Activated T-cell treated with anti-CD3 and anti-CD28 coated beads, Interleukin-2, amount 50 U/mL, for 1 hour (primary cell): Measurements from ENCODE around the gene TOX3.

Experiments
- DNase-seq: peaks from one replicate; pipeline ENCODE4 v3.0.0-alpha.2; 2020

The TOX3 gene

GRCh38 chr16:52563767-52564611 lies 17.0 kb upstream of the TOX3 start:
- DNase-seq: no peak

GRCh38 chr16:52562770-52563169 lies 15.8 kb upstream of the TOX3 start:
- DNase-seq: no peak

- no peak for DNase-seq
Measured at GRCh38 chr16:52561910-52562741, 15.2 kb upstream of the TOX3 start.

GRCh38 chr16:52558448-52558847 lies 11.5 kb upstream of the TOX3 start:
- DNase-seq: no peak

DNA sequence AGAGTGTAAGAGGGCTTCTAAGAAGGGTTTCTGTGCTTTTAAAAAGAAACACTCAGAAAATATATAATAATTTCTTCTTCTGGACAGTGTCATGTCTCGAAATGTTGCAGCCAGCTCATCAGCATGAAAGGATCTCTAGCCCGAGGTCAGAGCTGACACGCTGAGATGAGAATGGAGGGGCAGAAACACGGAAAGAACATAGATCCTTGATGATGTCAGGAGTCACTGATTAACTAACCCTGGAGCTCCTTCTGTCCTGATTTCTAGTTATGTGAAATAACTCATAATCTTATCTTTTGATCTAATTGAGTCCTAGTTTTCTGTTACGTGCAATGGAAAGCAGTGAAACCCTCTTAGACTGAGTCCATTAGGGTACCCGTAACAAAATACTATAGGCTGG lies 10.3 kb upstream of the TOX3 start:
- DNase-seq: no peak

GRCh38 chr16:52556083-52556482 lies 9.1 kb upstream of the TOX3 start:
- DNase-seq: no peak

DNA sequence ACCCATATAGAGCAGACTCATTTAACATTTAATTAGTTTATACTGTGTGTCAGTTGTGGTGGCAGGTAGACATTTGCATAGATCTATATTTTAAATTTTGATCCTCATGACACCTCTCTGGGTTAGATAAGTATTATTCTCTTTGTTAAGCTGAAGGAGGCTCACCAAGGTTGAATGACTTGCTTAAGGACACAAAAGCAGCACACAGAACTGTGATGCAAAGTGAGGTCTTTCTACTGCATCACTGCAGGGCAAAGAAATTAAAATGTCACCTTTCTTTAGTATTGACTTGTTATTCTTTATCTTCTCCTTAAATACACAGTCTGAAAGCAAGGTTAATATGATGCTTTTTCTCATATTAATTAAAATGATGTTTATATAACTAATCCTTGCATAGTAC lies 8.6 kb upstream of the TOX3 start:
- no peak for DNase-seq

DNA sequence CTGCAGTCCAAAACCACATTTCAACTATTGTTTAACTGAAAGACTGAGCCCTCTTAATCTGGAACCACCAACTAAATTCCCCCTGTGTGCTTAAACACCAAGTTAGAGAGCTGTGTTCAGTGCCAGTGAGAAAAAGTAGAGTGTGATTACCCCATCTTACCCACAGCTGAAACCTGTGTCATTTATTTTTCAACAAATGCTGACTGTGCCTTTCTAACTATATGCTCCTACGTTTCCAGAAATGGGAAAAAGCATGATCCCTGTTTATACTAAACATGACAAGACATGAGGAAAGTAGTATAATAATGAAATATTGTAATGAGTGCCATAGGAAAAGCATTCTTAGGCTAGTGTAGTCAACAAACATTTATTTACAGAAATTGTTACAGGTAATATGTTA lies 7.4 kb upstream of the TOX3 start:
- no peak for DNase-seq

- DNase-seq: no peak
Measured at GRCh38 chr16:52553322-52553721, 6.4 kb upstream of the TOX3 start.

GRCh38 chr16:52552643-52553042 lies 5.7 kb upstream of the TOX3 start:
- DNase-seq: no peak

GRCh38 chr16:52549011-52549692 lies 2.2 kb upstream of the TOX3 start:
- DNase-seq: no peak

DNA sequence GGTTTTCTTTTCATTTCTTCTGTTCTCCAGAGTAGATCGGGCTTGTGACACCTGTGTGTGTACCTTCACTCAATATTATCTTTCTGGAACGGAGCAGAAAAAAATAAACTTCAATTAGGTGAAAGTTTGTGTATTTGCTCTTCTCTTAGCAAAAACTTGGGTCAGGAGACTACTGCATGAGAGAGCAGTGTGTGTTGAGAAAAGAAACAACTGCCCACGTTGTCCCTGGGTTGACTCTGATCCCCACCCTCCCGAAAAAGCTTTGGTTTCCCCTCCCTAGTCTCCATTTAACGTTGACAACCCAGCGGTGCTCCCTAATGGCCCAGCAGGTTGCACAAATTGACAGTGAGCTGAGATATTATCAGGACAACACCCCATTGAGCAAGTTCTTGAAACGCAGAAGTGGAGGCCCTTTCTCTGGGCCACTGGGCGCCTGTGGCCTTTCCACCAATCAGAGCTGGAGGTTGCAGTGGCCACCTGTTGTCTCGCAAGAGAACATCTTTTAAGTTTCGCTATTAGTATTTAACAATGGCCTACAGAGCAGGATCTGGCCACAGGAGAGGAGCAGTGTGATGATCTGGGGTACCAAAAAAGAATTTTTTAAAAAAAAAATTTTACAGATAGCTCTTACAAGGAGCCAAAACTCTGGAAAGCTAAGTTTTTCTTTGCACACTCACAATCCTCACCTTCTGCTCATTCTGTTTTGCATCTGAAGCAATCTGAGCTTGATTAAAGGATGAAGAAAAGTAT lies 1.5 kb upstream of the TOX3 start:
- DNase-seq: no peak

DNA sequence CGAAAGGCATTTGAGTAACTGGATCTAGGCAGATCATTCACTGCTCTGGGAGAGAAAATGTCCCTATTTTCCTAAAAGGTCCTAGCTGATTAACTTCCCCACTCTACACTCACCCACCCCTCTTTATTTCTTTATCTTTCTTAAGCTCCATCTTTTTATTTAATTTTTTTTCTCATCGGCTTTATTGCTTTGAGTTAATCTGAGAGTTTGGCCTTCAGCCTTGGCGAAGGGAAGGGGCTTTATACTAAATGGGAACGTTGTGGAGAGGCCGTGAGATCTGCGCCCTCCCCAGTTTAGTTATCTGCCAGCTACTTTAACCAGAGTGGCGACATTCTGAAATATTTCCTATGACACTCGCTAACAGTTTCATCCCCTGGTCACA lies 882 bp upstream of the TOX3 start:
- DNase-seq: no peak

- no peak for DNase-seq
Measured at GRCh38 chr16:52546291-52547003, 496 bp downstream of the TOX3 start.

- DNase-seq: no peak
Measured at GRCh38 chr16:52545898-52546266, 1.1 kb downstream of the TOX3 start.

DNA sequence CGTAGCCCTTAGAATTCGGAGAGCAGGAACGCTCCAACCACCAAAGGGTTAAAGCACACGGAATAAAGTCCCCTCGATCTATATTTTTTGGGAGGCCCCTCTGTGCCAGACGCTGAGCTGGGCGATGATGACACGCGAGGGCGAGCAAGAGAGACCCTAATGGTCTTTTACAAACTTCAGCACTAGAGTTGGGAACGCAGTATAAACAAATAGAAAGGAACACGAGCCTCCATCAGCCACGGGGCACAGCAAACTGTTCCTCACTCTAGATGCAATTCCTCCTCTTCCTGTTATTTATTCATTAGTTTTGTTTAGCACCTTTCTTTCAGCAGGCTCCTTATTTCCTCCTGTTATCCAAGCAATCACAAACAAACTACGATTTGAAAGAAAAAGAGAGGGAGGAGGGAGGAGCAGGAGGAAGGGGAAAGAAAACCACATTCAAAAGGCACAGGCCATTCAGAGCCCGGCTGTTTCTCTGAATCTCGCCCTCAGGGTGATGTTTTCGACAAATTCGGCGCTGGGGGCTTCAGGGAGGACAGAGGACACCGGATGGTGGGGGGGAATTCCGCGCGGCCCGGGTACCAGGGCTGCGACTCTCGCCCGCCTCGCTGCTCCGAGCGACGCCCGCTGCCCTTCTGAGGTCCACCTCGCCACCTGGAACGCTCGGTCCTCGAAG lies 1.6 kb downstream of the TOX3 start:
- no peak for DNase-seq

DNA sequence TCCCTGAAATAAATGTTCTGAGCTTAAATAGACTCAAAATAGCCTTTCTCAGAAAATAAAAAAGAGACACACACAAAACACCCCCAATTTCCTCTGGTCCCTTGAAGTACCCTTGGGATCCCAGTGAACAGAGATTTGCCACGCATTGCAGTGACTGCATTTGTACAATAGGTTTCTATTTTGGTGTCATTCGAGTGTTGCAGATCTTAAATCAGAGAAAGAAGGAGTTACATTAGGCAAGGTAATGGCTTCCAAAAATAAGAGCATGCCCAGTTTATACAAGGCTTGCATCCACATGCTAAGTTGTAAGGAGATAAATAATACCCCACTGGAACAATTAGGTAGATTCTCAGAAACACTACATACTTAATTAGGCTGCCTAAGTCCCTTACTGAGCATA lies 2.2 kb downstream of the TOX3 start:
- DNase-seq: no peak

DNA sequence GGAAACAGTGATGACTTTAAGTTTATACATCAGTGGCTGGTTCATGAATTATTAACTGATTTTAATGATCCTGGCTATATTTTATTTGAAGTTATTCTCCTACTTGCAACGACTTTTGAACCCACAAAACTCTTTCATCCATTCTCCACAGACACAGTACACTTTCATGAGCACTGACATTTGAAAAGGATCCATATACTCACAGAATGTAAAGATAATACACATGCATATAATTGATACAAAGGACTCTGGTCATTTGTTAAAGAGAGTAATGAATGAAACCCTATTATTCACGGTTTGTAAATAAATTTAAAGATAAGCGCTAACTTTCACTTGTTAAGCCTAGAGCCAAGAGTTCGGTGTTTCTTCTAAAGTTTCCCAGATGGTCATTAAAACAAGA lies 3.3 kb downstream of the TOX3 start:
- DNase-seq: no peak

DNA sequence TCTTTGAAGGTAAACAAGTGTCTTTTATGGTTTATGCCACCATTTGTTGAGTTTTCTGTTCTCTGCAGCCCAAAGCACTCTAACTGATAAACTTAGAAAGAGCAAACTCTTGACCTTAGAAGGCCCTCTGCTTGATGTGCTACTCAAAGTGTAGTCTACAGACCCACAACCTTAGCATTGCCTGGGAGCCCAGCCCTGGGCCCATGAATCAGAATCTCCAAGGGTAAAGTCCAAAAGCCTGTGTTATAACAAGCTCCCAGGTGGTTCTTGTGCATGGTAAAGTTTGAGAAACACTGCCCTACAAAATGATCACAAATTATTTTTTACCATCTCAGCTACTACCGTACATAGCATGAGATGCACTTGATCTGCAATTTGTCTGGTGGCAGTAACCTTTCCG lies 6.0 kb downstream of the TOX3 start:
- DNase-seq: no peak

DNA sequence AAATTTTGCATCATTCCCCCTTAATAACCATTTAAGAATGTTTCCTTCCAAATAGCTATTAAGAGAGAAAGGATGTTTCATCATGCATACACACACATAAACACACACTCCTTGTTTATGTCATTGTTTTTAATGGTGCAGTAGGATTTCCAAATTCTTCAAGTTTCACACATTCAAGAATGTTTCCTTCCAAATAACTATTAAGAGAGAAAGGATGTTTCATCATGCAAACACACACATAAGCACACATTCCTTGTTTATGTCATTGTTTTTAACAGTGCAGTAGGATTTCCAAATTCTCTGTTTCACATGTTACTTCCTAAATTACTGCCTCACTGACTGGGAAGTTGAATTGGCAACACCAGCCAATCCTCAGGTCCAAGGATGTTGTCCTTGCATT lies 7.8 kb downstream of the TOX3 start:
- DNase-seq: no peak

DNA sequence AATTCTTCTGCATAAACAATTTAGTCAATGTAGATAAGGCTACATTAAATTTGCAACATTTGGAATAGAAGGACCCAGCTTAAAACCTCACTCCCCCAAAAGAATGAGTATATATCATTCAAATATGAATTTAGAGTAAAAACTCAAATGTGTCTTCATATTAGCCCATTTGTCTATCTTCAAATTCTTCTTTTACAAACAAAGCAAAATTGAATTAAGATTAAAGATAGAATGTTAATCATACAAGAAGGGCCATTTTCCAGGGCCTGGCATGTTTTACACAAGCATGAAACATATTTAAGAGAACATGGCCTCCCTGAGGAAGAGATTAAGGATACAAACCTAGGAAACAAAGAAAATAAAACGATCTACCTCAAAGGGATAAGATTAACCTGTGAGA lies 8.4 kb downstream of the TOX3 start:
- DNase-seq: no peak

DNA sequence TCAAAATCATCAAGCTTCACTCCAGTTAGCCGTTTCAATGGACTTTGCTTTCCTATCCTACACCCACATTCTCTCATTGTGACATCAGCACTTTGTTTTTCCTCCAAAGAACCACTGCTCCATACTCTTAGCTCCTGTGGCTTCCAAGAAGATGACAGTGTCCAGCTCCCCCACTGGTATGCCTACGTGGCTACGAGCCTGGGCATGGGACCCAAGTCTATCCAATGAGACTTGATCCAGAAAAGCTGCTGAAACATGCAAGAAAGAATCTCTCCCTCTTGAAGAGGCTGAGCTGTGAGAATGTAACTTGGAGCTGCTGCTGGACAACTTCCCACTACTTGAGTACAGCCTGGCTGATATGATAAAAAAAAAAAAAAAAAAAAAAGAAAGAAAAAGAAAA lies 9.4 kb downstream of the TOX3 start:
- no peak for DNase-seq
